Measurements from ENCODE around the gene CAMK4. TPM values are rescaled to one million over a fixed set of nuclear protein-coding genes. Genes with fewer than 3 reads are reported as not detected.

CAMK4 gene
- total RNA-seq, 1 experiment from 2014 or later, result 6.3 TPM

DNA sequence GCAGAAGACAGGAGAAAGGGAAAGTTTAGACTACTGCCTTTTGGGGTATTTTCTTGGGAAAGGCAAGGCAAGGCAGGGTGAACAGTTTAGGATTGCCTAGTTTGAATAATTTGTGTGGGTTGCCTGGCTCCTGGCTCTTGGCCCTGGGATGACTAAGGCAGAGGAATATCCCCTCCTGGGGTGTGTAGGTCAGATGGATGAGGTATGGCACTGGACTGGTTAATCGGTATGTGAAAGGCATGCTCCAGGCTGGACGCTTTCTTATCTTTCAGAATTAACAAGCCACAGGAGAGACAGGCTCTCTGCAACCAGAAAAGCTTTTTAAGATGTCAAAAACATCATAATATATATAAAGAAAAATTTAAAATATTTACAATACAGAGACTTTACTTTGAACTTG lies 229.6 kb downstream of the CAMK4 start:
- Histone ChIP-seq H3K27ac (ENCODE audit: insufficient read length, low read depth, low read length) (no peak overlapping the region), H2BK15ac (ENCODE audit: low read depth, low read length) (no peak overlapping the region), H3K23ac (ENCODE audit: insufficient read length, low read depth, low read length) (no peak overlapping the region), H3K18ac (ENCODE audit: insufficient read length, low read depth, low read length) (no peak overlapping the region), H3K4me2 (ENCODE audit: insufficient read depth, insufficient read length, low read length) (no peak overlapping the region), H2AK5ac (ENCODE audit: insufficient read length, low read length) (no peak overlapping the region), H3K79me2 (ENCODE audit: insufficient read depth, low read length) (no peaks in the 10 kb centered on the region), H3T11ph (ENCODE audit: low read length) (no peak overlapping the region), H3K4me1 (ENCODE audit: insufficient read depth, low read length) (no peaks in the 10 kb centered on the region), H3K79me1 (ENCODE audit: insufficient read depth, low read depth, low read length, poor library complexity, severe bottlenecking) (no peaks in the 10 kb centered on the region), H3K27me3 (ENCODE audit: insufficient read depth, low read length) (no peaks in the 10 kb centered on the region), H3K56ac (ENCODE audit: insufficient read length, low read depth, low read length) (no peak overlapping the region), H2BK5ac (ENCODE audit: insufficient read length, low read length) (no peak overlapping the region), H2BK120ac (ENCODE audit: low read depth, low read length, poor library complexity, severe bottlenecking) (no peak overlapping the region), H3K9ac (ENCODE audit: extremely low read depth, insufficient read length, low read length) (no peak overlapping the region), H4K91ac (ENCODE audit: insufficient read length, low read depth, low read length) (no peak overlapping the region), H4K8ac (replicated peaks; ENCODE audit: insufficient read length, low read depth, low read length) (no peak overlapping the region), H2BK12ac (ENCODE audit: insufficient read length, low read depth, low read length) (no peak overlapping the region), H4K5ac (ENCODE audit: insufficient read length, low read depth, low read length) (no peak overlapping the region), H2BK20ac (ENCODE audit: low read depth, low read length, poor library complexity, severe bottlenecking) (no peak overlapping the region), H3K9me3 (ENCODE audit: control insufficient read depth, low read depth, low read length) (no peaks in the 10 kb centered on the region), H3K4ac (ENCODE audit: low read depth, low read length) (no peak overlapping the region), H2AFZ (ENCODE audit: low read length) (no peak overlapping the region), H4K20me1 (ENCODE audit: control insufficient read depth, insufficient read depth, insufficient read length) (no peaks in the 10 kb centered on the region), H3K14ac (ENCODE audit: insufficient read depth, low read length) (no peak overlapping the region), H3K23me2 (ENCODE audit: insufficient read length, low read depth, low read length, poor library complexity, severe bottlenecking) (no peaks in the 10 kb centered on the region)
- no peaks in the 10 kb centered on the region for H3K27me3 Mint-ChIP-seq (ENCODE audit: low read depth)
- peak overlapping the region in 1 of 3 experiments; percentile 4; a peak in 2 of 7 replicates for H3K27ac Mint-ChIP-seq
- DNase-seq, result no peak
- no peaks in the 10 kb centered on the region for H3K36me3 Mint-ChIP-seq (ENCODE audit: insufficient read depth in 1 of 3, low read depth in 3 of 3)
- WGBS (ENCODE audit: extremely low coverage, insufficient read length, low lambda C conversion rate), result no CpG with 5 or more reads among the region's 2 CpGs
- H3K9me3 Mint-ChIP-seq, result no peaks in the 10 kb centered on the region
- TF ChIP-seq, protein P1, sequence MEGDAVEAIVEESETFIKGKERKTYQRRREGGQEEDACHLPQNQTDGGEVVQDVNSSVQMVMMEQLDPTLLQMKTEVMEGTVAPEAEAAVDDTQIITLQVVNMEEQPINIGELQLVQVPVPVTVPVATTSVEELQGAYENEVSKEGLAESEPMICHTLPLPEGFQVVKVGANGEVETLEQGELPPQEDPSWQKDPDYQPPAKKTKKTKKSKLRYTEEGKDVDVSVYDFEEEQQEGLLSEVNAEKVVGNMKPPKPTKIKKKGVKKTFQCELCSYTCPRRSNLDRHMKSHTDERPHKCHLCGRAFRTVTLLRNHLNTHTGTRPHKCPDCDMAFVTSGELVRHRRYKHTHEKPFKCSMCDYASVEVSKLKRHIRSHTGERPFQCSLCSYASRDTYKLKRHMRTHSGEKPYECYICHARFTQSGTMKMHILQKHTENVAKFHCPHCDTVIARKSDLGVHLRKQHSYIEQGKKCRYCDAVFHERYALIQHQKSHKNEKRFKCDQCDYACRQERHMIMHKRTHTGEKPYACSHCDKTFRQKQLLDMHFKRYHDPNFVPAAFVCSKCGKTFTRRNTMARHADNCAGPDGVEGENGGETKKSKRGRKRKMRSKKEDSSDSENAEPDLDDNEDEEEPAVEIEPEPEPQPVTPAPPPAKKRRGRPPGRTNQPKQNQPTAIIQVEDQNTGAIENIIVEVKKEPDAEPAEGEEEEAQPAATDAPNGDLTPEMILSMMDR (conservative IDR thresholded peaks at IDR 0.05), result no peak
- H3K4me1 Mint-ChIP-seq, result 0 out of 4 replicates have a peak, but pooled peaks cover 0 to 4% of the 10 kb centered on the region in 2 experiments
- H3K4me3 Mint-ChIP-seq, result no peak overlapping the region
